Myometrial cell (primary cell): Measurements from ENCODE around the gene COX4I1. TPM values are rescaled to one million over a fixed set of nuclear protein-coding genes. Genes with fewer than 3 reads are reported as not detected.

ENCODE experiments used
- total RNA-seq: library from RNA; depleted of rRNA; stranded (reverse); fragments of >200 nt; gene quantifications from 2 replicates; pipeline ENCODE4 v1.2.3, GENCODE V29; 2015

Gene COX4I1
- total RNA-seq = 586 and 693 TPM in 2 replicates

DNA sequence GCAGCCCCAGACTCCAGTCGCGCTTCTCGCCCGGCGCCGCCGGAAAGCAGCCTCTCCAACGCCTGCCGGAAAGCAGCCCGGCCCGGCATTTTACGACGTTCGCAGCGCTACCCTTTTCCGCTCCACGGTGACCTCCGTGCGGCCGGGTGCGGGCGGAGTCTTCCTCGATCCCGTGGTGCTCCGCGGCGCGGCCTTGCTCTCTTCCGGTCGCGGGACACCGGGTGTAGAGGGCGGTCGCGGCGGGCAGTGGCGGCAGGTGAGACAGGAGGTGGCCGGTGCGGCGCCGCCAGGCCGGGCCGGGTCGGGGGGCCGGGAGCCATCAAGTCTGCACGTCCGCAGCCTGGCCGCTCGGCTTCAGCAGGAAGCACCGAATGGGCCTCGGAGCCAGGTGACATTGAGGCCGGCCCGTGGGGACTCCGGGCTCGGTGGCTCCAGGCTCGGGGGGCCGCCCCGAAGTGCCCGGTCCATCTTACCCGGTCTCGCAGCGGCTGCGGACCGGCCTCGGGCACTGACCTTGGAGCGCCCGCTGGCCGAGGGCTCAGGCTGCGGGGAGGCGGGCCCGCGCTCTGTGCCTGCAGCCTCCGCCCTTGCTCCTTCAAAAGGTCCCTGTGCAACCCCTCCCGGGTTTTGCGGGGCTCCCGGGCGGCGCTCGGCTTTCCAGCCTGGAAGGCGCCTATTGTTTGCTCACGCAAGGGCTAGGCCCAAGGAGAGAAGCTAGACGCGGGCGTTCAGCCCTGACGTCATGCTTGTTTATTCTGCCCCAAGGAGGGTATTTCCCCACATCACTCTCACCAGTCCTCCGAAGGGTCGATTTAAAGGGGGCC, at the start of gene COX4I1, which contains the start of gene EMC8:
Gene COX4I1, plus strand, starts transcription at position 199 of the 824 bp plus-strand sequence. CDS start 1,511 bp downstream, outside the sequence.
Gene EMC8, minus strand, starts transcription at position 48 of the 824 bp plus-strand sequence. CDS start 249 bp downstream, outside the sequence.

DNA sequence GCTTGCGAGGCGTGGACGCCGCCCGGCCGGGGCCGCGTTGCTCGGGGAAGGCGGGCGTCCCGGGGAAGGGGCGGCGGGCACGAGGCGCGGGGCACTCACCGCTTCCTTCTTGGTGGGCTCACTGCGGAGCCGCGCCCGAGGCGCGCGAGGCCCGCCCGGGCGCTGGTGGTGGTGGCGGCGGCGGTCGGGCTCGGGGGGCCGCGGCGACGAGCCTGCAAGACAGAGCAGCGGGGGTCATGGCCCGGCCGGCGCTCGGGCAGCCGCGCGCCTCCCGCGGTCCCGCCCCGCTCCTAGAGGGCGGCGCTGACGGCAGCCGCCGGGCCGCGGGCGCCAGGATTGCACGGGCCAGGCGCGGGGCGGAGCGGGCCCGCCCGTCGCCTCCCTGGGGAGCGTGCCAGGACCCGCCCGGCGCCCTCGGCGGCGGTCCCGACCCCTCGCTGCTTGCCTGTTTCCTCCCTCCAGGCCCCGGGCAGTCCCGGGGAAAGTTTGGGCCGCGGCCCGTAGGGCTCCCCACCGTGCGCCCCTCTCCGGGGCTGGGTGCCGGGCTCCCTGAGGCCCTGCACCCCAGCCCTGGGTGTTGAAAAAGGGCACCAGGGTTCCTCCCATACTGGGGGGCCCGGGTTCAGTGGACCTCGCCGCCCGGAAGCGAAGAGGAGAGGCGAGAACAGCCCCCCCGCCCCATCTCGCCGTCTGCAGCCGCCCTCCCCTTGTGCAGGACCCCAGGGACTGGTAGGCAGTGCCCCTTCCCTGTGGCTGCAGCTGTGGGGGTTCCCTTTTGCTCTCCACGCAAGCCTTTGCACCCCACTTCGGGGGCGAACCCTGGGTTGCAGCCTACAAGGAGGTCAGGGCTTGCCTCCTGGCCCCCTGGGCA, 48.4 kb upstream of the COX4I1 start, which contains the start of gene C16orf74:
Gene C16orf74, minus strand, starts transcription at position 270 of the 871 bp plus-strand sequence. CDS start 15,879 bp downstream, outside the sequence.

Other genes starting within 250 kb of the COX4I1 start
- gene GSE1, start 186.4 kb upstream of the COX4I1 start, total RNA-seq = 16.0 and 16.7 TPM in 2 replicates
- 16.1 and 22.5 TPM in 2 replicates for gene GINS2, start 110.7 kb upstream of the COX4I1 start, total RNA-seq
- 27.8 and 28.0 TPM in 2 replicates for gene C16orf74, start 48.6 kb upstream of the COX4I1 start, total RNA-seq
- gene EMC8, start 151 bp upstream of the COX4I1 start, total RNA-seq = 28.8 and 37.6 TPM in 2 replicates
- not detected in 2 replicates for gene IRF8, start 99.5 kb downstream of the COX4I1 start, total RNA-seq